ENCODE results near the gene COL4A3.

Gene COL4A3

GRCh38 chr2:227296671-227297405, 132.4 kb downstream of the COL4A3 start:
- DNase-seq, result peak; percentile 5

- DNase-seq, result no peak
Observed at GRCh38 chr2:227301523-227301922, 137.1 kb downstream of the COL4A3 start.

- DNase-seq, result no peak
Observed at GRCh38 chr2:227308784-227309183, 144.4 kb downstream of the COL4A3 start.

- no peak for DNase-seq
Observed at GRCh38 chr2:227310756-227311110, 146.3 kb downstream of the COL4A3 start.

GRCh38 chr2:227311861-227312506, 147.6 kb downstream of the COL4A3 start:
- DNase-seq, result no peak

GRCh38 chr2:227312579-227312978, 148.2 kb downstream of the COL4A3 start:
- no peak for DNase-seq

GRCh38 chr2:227313310-227313709, 148.9 kb downstream of the COL4A3 start:
- DNase-seq, result no peak

- DNase-seq, result no peak
Observed at GRCh38 chr2:227317834-227318233, 153.4 kb downstream of the COL4A3 start.

GRCh38 chr2:227320305-227321094, 156.1 kb downstream of the COL4A3 start:
- DNase-seq, result no peak

GRCh38 chr2:227322530-227323205, 158.2 kb downstream of the COL4A3 start:
- DNase-seq, result no peak

- DNase-seq, result no peak
Observed at GRCh38 chr2:227323818-227324217, 159.4 kb downstream of the COL4A3 start.

GRCh38 chr2:227324642-227324994, 160.2 kb downstream of the COL4A3 start:
- peak; percentile 63 for DNase-seq

GRCh38 chr2:227324995-227325838, 160.8 kb downstream of the COL4A3 start, which contains the start of gene MFF:
MFF (plus strand) TSS chr2:227325251; CDS start chr2:227330666, 5,415 bp downstream.
- peak; percentile 95 for DNase-seq

- peak; percentile 56 for DNase-seq
Observed at GRCh38 chr2:227325839-227326195, 161.4 kb downstream of the COL4A3 start.

GRCh38 chr2:227326783-227327182, 162.4 kb downstream of the COL4A3 start:
- no peak for DNase-seq

GRCh38 chr2:227335713-227336112, 171.3 kb downstream of the COL4A3 start:
- no peak for DNase-seq

GRCh38 chr2:227337442-227337841, 173.0 kb downstream of the COL4A3 start:
- DNase-seq, result no peak

- DNase-seq, result peak; percentile 24
Observed at GRCh38 chr2:227339098-227339599, 174.7 kb downstream of the COL4A3 start.

- no peak for DNase-seq
Observed at GRCh38 chr2:227340106-227340505, 175.7 kb downstream of the COL4A3 start.

GRCh38 chr2:227341553-227341952, 177.1 kb downstream of the COL4A3 start:
- no peak for DNase-seq

GRCh38 chr2:227344231-227344630, 179.8 kb downstream of the COL4A3 start:
- DNase-seq, result no peak

- peak; percentile 29 for DNase-seq
Observed at GRCh38 chr2:227347117-227347516, 182.7 kb downstream of the COL4A3 start.

Measured in DMS53 (cell line).